Testis (tissue), 3 donors: ENCODE data around the gene BCL11A. TPM values are rescaled to one million over a fixed set of nuclear protein-coding genes. Genes with fewer than 3 reads are reported as not detected.

Experiments
- DNase-seq: peaks from one replicate; pipeline ENCODE4 v3.0.0-alpha.2; 2019
- H3K27ac ChIP-seq, 2 donors: fragments of 200-600 bp; sonication (generic); one replicate each; pipeline ENCODE4 v1.5.1; 2019
- H3K27me3 ChIP-seq: fragments of 200-600 bp; sonication (generic); one replicate; pipeline ENCODE4 v1.5.1; 2019
- H3K36me3 ChIP-seq: fragments of 200-600 bp; sonication (generic); one replicate; pipeline ENCODE4 v1.5.1; 2017; ENCODE audit warnings: low read depth; ENCODE audit errors: missing control alignments
- H3K4me1 ChIP-seq: fragments of 200-600 bp; sonication (generic); one replicate; pipeline ENCODE4 v1.5.1; 2019
- H3K4me3 ChIP-seq, 2 donors: fragments of 200-600 bp; sonication (generic); one replicate each; pipeline ENCODE4 v1.5.1; 2017 to 2019
- H3K9me3 ChIP-seq: fragments of 200-600 bp; sonication (generic); one replicate; pipeline ENCODE4 v1.5.1; 2017
- CTCF ChIP-seq, 3 experiments: fragments of 450-650 bp in 2 of 3; fragments of 200-600 bp in 1 of 3; sonication (generic) in 1 of 3; IDR thresholded peaks; one replicate each; pipeline ENCODE4 v1.5.1; 2016 to 2019; ENCODE audit warnings: antibody characterized with exemption in 3 of 3, mild to moderate bottlenecking in 2 of 3, moderate library complexity in 1 of 3
- POLR2A ChIP-seq: fragments of 450-650 bp; IDR thresholded peaks from one replicate; pipeline ENCODE4 v1.6.1; 2017; ENCODE audit warnings: antibody characterized with exemption, mild to moderate bottlenecking, moderate library complexity
- WGBS, 2 donors: methylation state at CpG; one replicate each; pipeline ENCODE4 v1.1.5; 2018; 5-methylcytosine and 5-hydroxymethylcytosine counted together
- intact Hi-C: fragments of 100-400 bp; cut with DNase I; formaldehyde crosslinking; loops from one replicate; pipeline ENCODE4 v1.15.1; 2023; ENCODE audit warnings: low total_unique reads
- polyA plus RNA-seq: library from polyadenylated mRNA; stranded (reverse); fragments of 350-450 nt; fragmentation: Illumina TruSeq; extraction: RNeasy Lipid Tissue Mini Kit (QIAGEN cat#74804); gene quantifications from one replicate; pipeline ENCODE4 v1.2.3, GENCODE V29; 2014; ENCODE audit warnings: low read depth, low replicate concordance; ENCODE audit not compliant: insufficient read depth
- total RNA-seq, 2 donors: library from RNA; depleted of rRNA; stranded (reverse); fragments of >200 nt; gene quantifications; one replicate each; pipeline ENCODE4 v1.2.3, GENCODE V29; 2016

BCL11A gene
- total and polyA plus RNA-seq, 3 donors from 2014 or later, result 4.1 to 11.6 (median 5.1) TPM

- H3K36me3 ChIP-seq, result no peaks in the 10 kb centered on the region
- TF ChIP-seq CTCF (IDR thresholded peaks at IDR 0.05), result no peak
- no peak for TF ChIP-seq POLR2A
- no peak overlapping the region for H3K27ac ChIP-seq
- no peaks in the 10 kb centered on the region for H3K27me3 ChIP-seq
- intact Hi-C loops, result no loop called here
- no peaks in the 10 kb centered on the region for H3K9me3 ChIP-seq
- 52% methylated on average over 7 of the region's 7 CpGs for WGBS, 2 donors
- H3K4me3 ChIP-seq, result no peak overlapping the region
- no peaks in the 10 kb centered on the region for H3K4me1 ChIP-seq
- no peak for DNase-seq
Measured at GRCh38 chr2:60484133-60484645, 69.3 kb downstream of the BCL11A start.

GRCh38 chr2:60483401-60483800 is 70.1 kb downstream of the BCL11A start:
- intact Hi-C loops, result no loop called here
- Histone ChIP-seq H3K9me3 (no peaks in the 10 kb centered on the region), H3K4me3 (no peak overlapping the region), H3K27me3 (no peaks in the 10 kb centered on the region), H3K4me1 (no peaks in the 10 kb centered on the region), H3K27ac (no peak overlapping the region), H3K36me3 (no peaks in the 10 kb centered on the region)
- WGBS, 2 donors, result 80 to 81% methylated on average over 3 of the region's 3 CpGs
- no peak for TF ChIP-seq CTCF (IDR thresholded peaks at IDR 0.05)
- TF ChIP-seq POLR2A, result no peak
- no peak for DNase-seq

GRCh38 chr2:60482222-60482621 is 71.2 kb downstream of the BCL11A start:
- TF ChIP-seq POLR2A (no peak), CTCF (IDR thresholded peaks at IDR 0.05) (no peak)
- Histone ChIP-seq H3K4me3 (no peak overlapping the region), H3K4me1 (no peaks in the 10 kb centered on the region), H3K27ac (no peak overlapping the region), H3K36me3 (no peaks in the 10 kb centered on the region), H3K9me3 (no peaks in the 10 kb centered on the region), H3K27me3 (no peaks in the 10 kb centered on the region)
- no peak for DNase-seq
- WGBS, 2 donors, result 43 to 51% methylated on average over 6 of the region's 6 CpGs
- intact Hi-C loops, result no loop called here

- H3K4me3 ChIP-seq, result no peak overlapping the region
- no peaks in the 10 kb centered on the region for H3K36me3 ChIP-seq
- H3K4me1 ChIP-seq, result no peaks in the 10 kb centered on the region
- no peaks in the 10 kb centered on the region for H3K9me3 ChIP-seq
- TF ChIP-seq POLR2A, result no peak
- TF ChIP-seq CTCF (IDR thresholded peaks at IDR 0.05), result no peak
- WGBS, 2 donors, result 84 to 85% methylated on average over 6 of the region's 6 CpGs
- intact Hi-C loops, result no loop called here
- no peak overlapping the region for H3K27ac ChIP-seq
- no peaks in the 10 kb centered on the region for H3K27me3 ChIP-seq
- DNase-seq, result no peak
Measured at GRCh38 chr2:60481257-60481656, 72.2 kb downstream of the BCL11A start.

GRCh38 chr2:60480089-60480773 is 73.2 kb downstream of the BCL11A start:
- TF ChIP-seq POLR2A (no peak), CTCF (IDR thresholded peaks at IDR 0.05) (no peak)

More at GRCh38 chr2:60480089-60480773, 73.2 kb downstream of the BCL11A start:
- no peak overlapping the region for H3K4me3 ChIP-seq
- no peaks in the 10 kb centered on the region for H3K27me3 ChIP-seq
- H3K4me1 ChIP-seq, result no peaks in the 10 kb centered on the region
- no peaks in the 10 kb centered on the region for H3K36me3 ChIP-seq
- intact Hi-C loops, result no loop called here
- no peak overlapping the region for H3K27ac ChIP-seq
- WGBS, 2 donors, result 93 to 96% methylated on average over 4 of the region's 4 CpGs
- no peaks in the 10 kb centered on the region for H3K9me3 ChIP-seq
- no peak for DNase-seq
